GM21576 (cell line): Measurements from ENCODE around the gene KLHL29.

Experiments used
- ATAC-seq: cut with Tn5 transposase; IDR thresholded peaks from one replicate; pipeline ENCODE4 v1.9.1; 2021; ENCODE audit warnings: mild to moderate bottlenecking, moderate library complexity; ENCODE audit not compliant: unreplicated experiment

KLHL29 gene

GRCh38 chr2:23420091-23420839, 35.3 kb downstream of the KLHL29 start:
- ATAC-seq: no peak

- no peak for ATAC-seq
Observed at GRCh38 chr2:23420840-23421476, 36.0 kb downstream of the KLHL29 start.

GRCh38 chr2:23422089-23423061, 37.4 kb downstream of the KLHL29 start:
- ATAC-seq: no peak

DNA sequence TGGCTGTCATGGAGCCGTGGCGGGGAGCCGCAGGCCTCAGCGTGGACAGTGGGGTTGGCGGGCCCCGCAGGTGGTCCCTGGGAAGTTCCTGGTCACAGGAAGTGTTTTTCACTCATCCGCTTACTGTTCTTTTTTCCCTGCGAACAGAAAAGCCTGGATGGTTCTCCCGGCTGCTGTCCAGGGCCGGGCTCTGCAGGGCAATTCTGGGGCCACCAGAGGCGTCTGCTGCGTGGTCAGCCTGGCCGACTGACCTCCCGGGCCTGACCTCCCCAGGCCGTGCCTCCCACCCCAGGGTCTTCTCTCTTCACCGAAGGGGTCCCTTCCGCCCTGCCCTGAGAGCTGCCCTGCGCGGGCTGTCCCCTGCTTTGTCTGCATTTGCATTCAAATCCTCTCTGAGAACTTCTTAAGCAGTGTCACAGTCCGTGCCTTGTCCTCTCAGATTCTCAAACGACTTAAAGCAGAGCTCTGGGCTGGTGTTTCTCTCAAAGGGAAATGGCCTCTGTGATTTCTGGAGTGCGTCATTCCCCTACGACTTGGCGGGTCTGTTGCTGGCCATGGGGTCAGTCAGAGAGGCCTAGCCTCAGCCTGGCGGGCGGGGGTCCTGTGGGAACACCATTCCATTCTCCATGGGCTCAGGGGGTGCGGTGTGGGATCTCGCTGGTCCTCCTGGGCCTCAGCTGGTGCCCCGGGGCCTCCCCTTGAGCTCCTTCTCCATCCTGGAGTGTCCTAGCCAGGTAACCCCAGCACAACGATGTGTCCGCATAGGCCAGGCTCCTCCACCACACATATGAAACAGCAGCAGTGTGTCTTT, 38.3 kb downstream of the KLHL29 start:
- no peak for ATAC-seq

DNA sequence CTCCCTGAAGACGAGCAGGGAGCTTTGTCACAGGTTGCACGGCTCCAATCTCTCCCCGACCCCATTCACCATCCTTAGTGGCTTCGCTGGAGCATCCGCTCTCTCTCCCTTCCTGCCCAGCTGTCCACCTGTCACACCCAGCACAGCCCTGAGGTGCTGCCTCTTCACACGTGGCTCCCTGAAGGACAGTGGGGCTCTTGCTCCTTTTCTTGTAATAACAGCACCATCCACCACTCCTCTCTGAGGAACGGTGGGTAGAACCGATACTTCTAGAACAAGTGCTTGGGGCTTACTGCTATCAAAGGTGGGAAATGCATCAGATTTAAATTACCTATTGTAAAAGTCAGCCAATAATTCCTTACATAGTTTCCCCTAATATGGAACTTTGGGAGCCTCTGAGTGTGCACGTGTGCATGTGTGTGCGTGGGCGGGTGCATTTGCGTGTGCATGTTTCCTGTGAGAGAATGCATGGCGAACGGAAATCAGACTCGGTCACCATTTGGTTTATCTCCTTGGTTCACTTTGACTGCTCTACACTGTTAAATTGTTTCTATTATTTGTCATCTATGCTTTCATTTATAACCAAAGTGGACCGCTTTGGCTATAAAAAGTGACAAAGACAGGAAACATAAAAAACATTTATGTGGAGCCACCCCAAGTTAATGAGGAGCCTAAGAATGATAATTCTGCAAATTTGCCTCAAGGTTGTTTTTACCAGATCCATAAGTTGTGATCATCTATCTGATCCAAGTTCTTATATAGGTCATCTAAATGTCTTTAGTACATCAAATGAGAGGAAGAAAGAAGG, 39.1 kb downstream of the KLHL29 start:
- no peak for ATAC-seq

DNA sequence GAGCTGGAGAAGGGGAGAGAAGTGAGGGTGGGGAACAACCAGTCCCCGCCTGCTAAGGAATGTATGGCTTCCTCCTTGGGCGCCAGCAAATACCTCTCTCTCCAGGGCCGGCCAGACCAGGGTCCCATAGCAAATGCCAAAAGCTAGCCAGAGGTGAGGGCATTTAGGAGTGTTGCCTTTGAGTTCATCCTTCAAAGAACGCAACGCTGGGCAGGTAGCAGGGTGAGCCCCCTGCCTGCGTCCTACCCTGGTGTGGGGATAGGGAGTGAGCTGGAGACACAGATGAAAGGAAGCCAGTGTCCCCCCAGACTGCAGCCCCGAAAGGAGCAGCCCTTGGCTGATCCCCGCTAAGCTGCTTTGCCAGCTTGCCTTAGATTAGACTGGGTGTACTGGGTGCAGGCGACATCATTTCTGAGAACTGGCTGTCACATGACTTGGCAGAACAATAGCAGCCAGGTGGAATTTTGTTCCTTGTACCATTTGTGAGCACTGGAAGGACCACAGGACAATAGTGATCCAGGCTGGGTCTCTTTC, 40.4 kb downstream of the KLHL29 start:
- ATAC-seq: no peak

- ATAC-seq: no peak
Observed at GRCh38 chr2:23425885-23426262, 40.9 kb downstream of the KLHL29 start.

- no peak for ATAC-seq
Observed at GRCh38 chr2:23426263-23426905, 41.4 kb downstream of the KLHL29 start.

- no peak for ATAC-seq
Observed at GRCh38 chr2:23427350-23427749, 42.4 kb downstream of the KLHL29 start.

DNA sequence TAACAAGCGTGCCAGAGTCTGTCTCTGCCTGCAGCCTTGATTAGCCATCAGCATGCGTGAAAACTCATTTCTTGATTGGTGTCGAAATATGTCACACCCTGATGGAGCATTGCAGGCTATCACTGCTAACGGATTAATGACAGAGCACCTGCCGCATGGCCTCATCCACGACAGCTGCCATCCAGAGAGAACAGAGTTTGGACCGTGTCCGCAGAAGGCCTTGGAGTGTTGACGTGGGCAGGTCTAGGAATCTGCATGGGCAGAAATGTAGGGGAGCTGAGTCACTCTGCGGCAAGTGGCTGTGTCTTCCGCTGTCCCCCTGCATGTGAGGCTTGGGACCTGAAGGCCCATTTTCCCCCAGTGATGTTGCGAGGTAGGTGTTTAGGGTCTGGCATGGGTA, 43.0 kb downstream of the KLHL29 start:
- ATAC-seq: no peak

DNA sequence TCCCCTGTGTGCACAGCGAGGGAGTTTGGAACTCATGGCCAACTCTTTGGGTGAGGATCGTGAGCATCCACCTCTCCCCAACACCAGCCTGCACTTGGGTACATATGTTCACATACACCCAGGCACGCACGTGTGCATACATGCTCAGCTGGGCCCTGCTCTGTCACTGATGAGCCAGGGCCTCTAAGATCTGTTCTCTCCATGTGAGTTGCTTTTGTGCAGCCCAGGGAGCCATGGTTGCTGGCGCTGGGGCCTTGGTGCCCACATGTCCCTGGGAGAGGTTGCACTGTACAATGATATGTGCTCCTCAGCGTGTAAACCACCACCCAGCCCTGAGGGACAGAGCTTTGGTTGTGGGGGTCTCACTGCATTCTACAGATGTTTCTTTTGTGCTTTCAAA, 44.1 kb downstream of the KLHL29 start:
- no peak for ATAC-seq

DNA sequence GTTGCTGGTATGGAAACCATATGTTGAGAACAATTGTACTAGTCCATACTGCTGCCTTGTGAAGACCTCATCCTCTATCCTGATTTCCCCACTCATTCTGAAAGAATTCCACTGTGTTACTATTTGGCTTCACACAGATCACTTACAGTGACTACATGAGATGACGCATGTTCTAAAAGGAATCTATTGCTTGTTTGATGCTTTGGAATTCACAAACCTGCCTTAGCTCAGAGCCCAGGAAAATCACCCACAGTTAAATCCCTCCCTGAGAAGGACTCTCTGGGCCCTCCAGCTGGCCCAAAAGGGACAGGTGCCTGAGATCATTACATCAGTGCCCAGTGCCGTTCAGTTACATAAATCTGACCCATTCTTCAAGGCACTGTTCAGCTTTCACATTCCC, 45.3 kb downstream of the KLHL29 start:
- no peak for ATAC-seq

- ATAC-seq: no peak
Observed at GRCh38 chr2:23432531-23432930, 47.6 kb downstream of the KLHL29 start.

DNA sequence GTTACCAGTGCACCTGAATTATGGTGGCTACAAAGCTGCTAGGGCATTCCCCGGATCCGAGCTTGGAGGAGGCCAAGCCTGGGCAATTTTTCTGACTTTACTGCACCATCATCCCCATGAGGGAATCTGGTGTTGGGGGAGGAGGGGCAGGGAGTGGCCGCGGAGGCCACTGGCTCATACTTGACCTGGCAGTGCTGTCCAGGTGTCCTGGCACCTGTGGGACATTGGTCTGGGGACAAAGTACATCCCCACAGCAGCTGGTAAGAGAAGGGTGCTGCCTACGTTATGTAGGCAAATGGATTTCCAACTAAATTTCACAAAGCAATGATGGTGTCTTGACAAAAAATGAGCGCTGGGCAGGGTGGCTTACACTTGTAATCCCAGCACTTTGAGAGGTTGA, 48.3 kb downstream of the KLHL29 start:
- no peak for ATAC-seq

- ATAC-seq: no peak
Observed at GRCh38 chr2:23434721-23435121, 49.7 kb downstream of the KLHL29 start.

DNA sequence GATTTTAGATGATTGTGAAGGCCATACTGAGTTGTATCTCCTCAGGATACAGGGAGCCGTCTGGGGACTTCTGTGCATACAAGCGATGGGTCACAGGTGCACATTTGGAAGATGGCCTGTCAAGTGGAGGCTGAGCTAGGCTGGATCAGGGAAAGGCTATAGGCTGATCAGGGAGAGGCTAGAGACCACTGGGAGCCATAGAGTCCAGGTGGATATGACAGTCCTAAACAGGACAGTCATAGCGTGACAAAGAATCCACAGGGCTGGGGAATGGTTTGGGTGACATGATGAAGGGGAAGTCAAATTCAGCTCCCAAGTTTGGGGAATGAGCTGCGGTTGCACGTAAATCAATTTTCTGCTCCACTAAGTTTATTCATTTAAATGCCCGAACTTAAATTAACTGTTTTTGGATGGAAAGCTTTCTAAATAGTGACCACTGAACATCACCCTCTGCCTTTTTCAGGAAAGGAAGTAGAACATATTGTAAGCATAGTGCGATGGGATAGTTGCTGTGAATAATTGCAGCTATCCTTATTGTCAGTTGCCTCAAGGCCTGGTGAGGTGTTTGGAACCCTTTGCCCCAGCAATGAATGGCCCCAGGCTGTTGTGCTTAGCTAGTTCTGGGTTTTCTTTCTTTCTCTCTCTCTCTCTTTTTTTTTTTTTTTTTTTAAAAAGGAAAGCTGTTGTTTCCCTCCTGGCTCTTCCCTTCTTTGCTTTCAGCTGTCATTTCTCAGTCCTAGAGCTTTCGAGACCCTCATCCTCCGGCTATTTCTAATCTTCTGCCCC, 50.5 kb downstream of the KLHL29 start:
- ATAC-seq: no peak

- ATAC-seq: no peak
Observed at GRCh38 chr2:23436346-23437098, 51.5 kb downstream of the KLHL29 start.

DNA sequence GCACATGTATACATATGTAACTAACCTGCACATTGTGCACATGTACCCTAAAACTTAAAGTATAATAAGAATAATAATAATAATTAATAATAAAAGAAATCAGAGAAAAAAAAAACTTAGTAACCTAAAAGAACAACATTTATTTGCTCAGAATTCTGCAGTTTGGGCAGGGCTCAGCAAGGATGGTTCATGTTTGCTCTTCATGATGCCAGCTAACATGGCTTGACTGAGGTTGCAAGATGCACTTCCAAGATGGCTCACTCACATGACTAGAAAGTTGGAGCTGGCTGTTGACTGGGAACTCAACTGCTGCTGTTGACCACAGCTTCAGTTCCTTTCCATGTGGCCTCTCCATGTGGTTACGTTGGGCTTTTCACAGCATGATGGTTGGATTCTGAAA, 56.4 kb downstream of the KLHL29 start:
- no peak for ATAC-seq
